ENCODE measurements around the gene AFF2.
"Not testable (repeated sequence)": the region's sequence is repeated elsewhere in the genome, so short reads cannot be mapped to it uniquely, and the experiment has no call there.

The AFF2 gene

DNA sequence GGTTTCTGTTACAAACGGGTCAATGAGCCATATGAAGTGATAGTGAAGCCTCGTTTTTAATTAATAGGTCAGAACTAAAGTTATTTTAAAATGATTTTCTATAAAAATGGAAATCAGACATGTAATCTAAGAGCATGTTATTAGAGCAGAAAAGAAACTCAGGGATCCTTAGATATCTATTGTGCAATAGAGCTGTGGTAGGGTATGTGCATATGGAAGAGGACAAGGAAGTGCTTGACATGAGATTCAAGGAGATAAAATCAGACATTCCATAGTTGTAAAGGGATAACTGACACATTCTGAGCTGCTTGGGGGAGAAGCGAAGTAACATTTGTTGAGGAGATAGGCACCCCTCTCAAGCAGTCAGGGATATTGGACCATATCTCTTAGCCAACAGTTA lies 143.0 kb downstream of the AFF2 start:
- no peak for DNase-seq (ENCODE audit: low spot score)

DNA sequence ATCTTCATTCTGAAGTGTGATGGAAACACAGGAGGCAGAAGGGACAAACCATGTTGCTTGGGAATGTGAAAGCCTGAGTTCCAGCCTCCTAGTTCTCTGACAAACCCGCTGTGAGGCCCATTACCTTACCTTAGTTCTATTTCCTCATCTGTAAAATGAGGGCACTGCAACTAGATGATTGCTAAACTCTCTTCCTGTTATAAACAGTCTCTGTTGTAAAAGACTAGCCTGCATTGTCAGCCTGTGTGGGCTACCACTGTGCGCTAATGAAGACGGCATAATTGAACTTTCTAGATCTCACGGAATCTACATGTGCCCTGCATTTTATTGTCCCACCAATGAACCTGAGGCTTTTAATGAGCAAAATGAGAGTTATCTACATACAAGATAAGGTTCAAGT lies 147.2 kb downstream of the AFF2 start:
- DNase-seq (ENCODE audit: low spot score), result no peak

DNA sequence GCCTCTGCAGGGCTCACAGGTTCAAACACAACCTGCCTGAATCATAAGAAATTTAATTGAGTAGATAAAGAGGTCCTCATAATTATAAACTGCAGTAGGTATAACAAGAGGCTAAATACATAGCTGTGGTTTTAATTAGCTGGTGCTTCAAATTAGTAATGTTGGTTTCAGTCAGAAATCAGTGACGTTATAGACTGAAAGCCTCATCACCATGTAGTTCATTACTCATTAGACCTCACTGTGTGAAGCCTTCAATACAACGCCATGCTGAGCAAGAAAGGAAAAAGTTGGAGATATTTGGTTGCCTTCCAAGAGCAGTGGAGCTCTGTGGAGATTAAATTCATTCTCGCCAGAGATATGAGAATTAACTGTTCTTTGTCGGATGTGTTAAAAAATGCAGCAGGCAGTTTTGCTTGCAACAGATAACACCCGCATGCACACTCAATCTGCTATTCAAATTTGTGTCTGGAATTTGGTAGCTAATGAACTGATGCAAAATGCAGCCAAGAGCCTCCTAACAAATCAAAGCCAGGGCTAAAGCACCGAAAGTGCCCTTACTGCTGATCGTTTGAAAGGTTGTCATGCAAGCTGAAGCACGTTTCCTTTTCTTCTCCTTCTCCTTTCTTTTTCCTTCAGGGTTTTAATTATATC lies 148.9 kb downstream of the AFF2 start:
- DNase-seq (ENCODE audit: low spot score), result no peak

DNA sequence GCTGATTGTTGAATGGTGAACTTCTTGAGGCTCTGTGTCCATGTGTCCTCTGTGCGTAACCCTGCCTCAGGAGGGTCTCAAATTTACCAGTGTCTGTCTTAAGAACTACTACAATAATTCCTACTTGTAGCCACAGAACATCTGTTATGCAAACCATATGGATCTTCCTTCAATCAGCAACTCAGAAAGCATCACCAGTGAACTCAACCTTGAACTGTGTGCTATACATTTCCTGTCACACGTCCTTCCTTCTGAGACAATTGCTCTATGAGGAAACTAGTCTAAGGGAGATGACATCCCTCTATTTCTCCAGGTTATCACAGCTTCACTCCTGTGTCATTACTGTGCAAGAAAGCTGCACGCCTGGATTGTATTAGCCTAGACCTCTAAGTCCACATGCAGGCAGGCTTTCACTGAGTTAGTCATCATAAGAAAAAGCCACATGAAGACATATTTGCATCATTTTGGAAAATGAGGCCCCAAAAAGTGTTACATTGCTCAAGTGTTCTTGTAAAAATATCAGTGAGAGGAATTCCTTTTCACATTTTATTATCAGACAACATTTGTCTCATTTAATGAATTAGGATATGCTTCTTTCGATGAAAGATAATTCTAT lies 157.8 kb downstream of the AFF2 start:
- no peak for DNase-seq (ENCODE audit: low spot score)

DNA sequence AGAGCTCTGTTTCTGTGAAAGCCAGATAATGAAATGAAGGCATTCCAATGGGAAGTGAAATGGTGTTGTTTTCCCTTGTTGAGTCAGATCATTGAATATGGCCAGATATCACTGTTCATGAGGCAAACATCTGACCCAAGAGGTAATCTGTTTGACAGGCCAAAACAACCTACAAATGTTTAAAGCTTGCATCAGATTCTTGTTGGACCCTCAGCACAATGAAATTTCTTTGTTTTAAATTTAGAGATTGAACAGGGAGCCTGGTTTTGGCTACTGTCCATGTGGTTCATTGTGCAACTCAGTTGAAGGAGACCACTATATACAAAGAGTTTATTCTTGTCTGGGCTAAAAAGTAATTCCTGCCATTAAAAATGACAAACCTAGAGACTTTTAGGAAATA lies 159.1 kb downstream of the AFF2 start:
- DNase-seq (ENCODE audit: low spot score), result no peak

DNA sequence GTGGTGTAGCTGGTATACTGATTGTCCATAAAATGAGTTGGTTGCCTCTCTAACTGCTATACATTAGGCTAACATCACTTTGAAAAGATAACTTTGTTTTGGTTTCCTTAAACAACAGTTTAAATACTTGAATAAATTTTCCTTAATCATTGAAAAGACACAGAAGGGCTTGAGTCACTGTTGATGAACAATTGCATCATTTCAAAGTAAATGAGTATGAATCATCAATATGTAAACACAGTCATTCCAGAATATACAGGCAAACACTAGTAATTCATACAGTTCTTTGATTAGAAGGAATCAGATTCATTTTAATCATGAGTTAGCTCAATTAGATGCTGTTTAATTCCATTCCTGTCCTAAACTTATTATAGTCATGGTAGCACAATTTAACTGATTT lies 160.6 kb downstream of the AFF2 start:
- no peak for DNase-seq (ENCODE audit: low spot score)

DNA sequence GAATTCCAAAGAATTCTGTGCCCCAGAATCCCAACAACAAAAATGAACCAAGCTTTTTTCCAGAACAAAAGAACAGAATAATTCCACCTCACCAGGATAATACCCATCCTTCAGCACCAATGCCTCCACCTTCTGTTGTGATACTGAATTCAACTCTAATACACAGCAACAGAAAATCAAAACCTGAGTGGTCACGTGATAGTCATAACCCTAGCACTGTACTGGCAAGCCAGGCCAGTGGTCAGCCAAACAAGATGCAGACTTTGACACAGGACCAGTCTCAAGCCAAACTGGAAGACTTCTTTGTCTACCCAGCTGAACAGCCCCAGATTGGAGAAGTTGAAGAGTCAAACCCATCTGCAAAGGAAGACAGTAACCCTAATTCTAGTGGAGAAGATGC lies 161.6 kb downstream of the AFF2 start:
- no peak for DNase-seq (ENCODE audit: low spot score)

DNA sequence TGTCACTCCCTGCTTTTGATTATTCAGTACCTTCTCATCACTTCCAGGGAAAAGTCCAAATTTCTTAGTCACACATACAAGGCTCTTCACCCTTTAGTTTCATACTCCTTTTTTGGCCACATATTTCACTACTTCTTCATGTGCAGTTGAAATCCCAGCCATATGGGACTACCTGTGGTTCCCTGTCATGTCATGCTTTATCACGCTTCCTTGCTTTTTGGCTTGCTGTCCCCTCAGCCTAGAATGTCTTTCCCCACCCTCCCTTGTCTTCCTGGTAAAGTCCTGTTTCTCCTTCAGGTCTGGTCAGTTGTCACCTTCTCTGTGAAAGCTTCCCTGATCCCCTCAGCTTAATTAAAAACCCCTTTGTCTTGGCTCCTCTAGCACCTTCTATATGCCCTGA lies 163.8 kb downstream of the AFF2 start:
- no peak for DNase-seq (ENCODE audit: low spot score)

DNA sequence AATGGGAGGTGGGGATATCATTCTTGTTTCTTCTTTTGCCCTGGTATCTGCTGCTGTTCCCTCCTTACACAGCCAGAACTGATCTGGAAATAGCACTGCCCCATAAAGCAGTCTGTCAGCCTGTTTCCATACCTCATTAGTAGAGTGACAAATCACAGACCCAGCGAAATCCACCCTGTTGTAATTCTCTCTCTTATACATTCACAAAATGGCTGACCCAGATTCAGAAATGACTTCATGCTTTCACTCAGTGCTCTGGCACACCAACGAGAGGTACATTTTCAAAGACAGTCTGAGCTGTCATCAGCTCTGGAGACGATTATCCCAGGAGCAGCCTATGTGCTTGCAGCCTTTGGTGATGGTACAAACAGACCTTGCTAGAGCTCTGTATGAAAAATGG lies 164.6 kb downstream of the AFF2 start:
- no peak for DNase-seq (ENCODE audit: low spot score)

DNA sequence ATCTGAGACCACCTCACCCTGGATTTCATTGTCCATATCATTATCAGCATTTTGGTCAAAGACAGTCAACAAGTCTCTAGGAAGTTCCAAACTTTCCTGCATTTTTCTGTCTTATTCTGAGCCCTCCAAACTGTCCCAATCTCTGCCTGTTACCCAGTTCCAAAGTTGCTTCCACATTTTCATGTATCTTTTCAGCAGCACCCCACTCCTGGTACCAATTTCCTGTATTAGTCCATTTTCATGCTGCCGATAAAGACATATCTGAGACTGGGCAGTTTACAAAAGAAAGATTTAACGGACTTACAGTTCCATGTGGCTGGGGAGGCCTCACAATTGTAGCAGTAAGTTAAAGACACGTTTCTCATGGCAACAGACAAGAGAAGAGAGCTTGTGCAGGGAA lies 168.8 kb downstream of the AFF2 start:
- not testable (repeated sequence) for DNase-seq (ENCODE audit: low spot score)

DNA sequence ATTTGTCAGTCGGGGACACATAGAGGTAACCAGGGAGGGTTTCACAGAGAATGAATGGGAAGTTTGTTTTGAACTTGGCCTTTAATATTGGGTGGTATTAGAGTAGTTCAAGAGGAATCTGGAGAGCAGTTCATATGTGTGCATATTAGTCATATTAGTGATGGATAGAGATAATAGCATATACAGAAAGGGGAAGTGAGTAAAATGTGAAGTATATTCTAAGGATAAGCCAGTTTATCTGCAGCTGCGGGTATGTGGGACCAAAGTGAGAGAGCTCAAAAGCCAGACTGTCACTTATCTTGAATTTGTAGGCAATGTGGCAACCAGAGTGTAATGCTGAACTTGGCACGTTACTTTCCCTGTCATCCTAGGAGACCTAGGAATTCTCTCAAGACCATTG lies 169.9 kb downstream of the AFF2 start:
- no peak for DNase-seq (ENCODE audit: low spot score)

DNA sequence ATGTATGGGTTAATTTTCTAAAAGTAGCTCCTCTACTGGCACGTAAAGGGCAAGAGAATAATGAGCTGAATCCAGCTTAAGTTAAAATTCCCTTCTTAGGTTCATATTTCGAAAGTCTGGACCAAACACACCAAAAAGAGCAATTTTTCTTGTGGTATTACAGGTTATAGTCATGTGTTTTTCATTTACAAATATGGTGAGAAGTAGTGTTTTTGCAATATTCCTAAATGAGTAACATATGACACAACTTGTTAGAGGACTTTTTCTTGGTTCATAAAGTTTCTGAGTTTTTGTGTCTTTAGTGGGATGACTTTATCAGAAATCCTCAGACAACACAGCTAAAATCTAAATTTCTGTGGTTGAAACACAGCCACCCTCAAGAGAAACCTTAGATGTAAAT lies 172.1 kb downstream of the AFF2 start:
- no peak for DNase-seq (ENCODE audit: low spot score)

DNA sequence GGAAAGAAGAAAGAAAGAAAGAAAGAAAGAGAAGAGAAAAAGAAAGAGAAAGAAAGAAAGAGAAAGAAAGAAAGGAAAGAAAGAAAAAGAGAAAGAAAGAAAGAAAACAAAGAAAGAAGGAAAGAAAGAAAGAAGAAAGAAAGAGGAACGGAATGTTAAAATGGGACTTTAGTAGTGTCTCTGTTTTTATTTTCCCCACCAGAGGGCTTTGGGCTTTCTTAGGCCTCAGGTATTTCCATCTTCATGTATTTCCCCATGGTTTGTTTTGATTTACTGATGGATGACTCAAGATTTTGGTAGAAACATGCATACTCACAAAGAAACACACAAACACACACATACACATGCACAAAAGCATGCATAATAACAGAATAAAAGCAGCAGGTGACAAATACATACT lies 181.2 kb downstream of the AFF2 start:
- no peak for DNase-seq (ENCODE audit: low spot score)

DNA sequence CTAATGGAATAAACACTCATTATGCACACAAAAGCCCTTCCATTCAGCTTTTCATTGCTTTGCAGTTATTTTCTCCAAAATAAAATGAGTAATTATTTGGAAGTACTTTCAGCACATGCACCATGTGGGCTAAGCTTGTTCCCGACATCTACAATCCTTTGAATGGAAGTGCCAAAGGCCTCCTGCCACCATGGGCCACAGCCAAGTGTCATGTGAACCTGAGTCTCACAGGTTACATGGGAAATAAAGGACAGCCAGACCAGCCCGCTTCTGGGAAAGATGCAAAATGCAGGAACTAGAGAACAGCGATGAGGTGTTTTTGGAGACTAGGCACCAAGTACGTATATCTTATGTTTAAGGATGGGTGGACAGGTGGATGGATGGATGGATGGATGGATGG lies 181.8 kb downstream of the AFF2 start:
- no peak for DNase-seq (ENCODE audit: low spot score)

DNA sequence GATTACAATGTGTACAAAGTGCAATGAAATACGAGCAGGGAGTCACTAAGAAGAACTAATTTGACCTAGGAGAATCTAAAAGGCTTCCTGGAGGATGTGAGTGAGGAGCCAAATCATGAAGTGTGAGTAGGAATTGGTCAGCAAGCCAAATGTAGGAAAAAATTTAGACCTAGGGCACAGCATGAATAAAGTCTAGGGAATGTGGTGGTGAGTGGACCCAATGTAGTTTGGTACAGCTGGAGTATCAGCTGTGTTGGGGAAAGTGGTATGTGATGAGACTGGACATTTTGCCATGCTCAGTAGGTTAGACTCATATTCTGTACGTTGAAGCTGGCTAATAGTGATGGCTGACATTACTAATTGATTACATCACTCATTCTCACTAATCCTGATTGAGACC lies 191.0 kb downstream of the AFF2 start:
- DNase-seq (ENCODE audit: low spot score), result no peak

DNA sequence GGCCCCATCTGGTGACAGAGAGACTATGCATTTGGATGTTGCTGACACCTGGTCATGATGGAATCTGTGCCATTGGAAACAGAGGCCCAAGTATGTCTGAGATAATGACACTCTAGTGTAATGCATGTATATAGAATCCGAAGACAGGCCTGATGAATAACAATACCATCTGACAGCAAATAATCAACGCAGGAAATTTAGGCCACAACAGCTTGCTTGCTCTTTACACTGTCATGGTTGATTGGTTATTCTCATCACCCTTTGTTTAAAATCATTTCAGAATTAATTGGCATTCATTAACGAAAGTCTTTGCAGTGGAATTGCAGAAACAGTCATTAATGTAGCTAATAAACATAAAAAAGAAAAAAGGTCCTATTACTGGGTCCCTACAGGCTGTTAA lies 194.8 kb downstream of the AFF2 start:
- no peak for DNase-seq (ENCODE audit: low spot score)

DNA sequence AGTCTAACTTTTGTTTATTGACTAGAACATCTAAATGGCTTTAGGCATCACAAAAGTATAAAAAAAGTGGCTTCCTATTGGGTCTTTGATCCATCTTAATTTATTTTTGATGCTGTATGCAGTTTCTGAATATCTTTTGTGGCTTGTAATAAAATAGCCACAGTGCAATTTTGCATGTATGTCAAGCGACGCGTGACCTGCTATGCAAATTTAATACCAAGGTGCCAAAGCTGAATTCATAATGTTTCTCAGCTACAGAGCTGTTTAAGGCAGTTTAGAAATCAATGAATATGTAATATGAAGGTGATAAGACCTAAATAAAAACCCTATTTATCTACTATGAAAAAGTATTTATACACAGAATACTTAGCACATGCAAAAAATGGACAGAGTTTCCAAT lies 197.8 kb downstream of the AFF2 start:
- no peak for DNase-seq (ENCODE audit: low spot score)

DNA sequence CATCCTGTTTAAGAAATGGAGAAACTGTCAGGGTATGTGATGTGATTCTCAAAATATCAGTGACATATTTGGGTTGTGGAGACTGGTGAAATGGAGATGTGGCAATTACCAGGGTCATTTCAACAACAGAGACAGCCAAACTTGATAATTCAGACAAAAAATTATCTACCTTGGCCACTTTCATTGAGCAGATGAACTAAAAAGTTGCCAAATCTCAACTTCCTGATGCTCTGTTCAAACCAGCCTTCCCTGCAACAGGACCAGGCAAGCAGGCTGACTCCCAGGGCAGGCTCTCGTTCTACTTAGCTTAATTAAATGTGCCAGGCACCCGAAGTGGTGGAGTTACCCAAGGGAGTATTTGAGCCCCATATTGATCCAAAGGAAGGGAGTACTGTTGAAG lies 199.6 kb downstream of the AFF2 start:
- no peak for DNase-seq (ENCODE audit: low spot score)

DNA sequence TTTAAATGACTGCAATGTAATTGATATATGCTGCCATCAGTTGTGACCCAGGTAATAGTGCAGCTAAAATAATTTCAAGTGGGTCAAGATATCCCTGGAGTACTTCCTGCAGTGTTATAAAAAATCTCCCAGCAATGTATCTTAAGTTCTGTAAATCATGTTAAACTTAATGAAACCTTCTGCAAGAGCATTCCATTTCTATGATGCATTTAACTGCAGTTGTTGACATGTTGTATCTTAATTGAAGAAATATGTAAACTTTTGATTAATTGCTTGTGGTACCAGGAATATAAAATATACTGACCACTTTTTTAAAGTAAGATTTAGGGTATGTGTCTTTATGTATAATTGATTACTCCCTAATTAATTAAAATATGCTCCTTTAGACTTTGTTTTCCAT lies 213.6 kb downstream of the AFF2 start:
- no peak for DNase-seq (ENCODE audit: low spot score)

DNA sequence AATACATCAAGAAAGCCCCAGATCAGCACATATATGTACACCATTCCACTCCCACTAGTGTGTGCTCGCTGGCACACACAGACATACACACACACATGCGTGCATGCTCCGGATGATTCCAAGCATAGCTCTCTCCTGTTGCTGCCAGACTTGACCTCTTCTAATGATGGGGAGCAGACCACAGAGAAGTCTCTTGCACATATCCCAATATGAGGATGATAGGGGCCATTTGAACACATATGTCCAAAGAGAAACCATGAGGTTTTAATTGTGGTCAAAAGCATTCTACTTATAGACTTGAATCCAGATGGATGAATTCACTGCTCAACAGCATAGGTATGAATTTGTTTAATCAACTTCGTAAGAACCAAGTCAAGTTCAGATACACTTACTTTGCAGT lies 214.9 kb downstream of the AFF2 start:
- no peak for DNase-seq (ENCODE audit: low spot score)

DNA sequence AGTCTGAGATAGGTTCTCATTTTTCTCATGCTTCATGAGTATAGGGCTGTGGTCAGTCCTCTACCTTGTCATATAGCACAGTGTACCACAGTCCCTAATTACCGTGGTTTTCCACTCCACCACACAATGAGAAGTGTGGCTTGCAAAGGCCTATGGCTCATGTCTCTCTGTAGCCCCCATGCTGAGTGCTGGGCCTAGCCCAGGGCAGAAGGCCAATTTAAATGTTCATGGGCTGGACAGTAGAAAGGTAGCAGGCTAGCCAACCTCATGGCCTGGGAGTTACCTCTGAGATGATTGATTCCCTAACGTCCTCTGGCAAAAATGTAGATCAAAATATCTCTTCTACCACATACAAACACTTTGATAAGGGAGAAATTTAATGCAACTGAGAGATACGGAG lies 222.5 kb downstream of the AFF2 start:
- no peak for DNase-seq (ENCODE audit: low spot score)

DNA sequence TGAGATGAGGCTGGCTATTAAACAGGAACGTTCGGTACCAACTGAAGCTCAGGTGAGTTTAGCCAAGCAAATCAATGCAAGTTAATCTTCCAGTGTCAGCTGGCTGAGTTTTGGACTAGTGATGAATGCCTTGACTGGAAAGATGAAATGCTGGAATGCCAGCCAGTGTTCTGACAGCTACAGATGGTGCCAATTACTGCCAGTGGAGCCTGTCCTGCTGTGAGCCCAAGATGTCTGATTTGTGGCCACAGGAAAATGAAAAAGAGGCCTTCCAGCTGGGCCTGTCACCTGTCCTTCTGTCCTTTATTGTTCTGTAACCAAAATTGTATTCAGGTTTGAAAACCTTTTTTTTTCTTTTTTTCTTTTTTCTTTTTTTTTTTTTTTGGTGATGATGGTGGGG lies 223.1 kb downstream of the AFF2 start:
- no peak for DNase-seq (ENCODE audit: low spot score)

DNA sequence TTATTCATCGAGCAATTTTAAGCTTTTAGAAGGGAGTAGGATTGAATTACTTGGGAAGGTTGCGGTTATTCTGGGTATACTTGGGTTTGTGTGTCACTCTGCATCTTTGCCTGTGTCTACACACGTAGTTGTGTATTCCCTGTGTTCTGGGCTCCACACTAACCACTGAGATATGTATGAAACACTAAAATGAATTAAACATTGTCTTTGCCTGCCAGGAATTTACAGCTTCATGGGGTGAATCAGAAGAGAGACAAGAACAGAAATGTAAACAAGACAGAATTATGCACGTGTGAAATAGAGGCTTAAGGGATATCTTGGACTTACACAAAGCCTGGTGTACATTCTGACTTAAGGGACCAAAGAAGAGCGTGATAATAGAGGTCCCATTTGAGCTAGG lies 228.5 kb downstream of the AFF2 start:
- no peak for DNase-seq (ENCODE audit: low spot score)

DNA sequence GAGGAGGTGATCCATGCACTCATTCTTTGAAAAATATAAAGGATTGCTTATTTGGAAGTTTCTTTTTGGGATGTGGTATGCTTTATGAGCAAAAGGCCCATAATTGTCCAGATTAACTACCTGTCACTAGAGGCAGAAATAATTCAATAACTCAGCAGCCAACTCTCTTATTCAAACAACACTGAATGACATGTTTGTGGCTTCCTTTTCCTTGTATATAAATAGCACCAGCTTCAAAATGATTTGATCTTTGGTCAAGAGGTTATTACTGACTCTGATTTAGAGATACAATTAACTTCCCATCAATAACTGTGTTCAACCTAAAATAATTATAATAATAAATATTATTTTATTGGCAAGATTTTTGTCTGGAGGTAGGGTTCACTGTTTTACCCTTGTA lies 232.3 kb downstream of the AFF2 start:
- no peak for DNase-seq (ENCODE audit: low spot score)

DNA sequence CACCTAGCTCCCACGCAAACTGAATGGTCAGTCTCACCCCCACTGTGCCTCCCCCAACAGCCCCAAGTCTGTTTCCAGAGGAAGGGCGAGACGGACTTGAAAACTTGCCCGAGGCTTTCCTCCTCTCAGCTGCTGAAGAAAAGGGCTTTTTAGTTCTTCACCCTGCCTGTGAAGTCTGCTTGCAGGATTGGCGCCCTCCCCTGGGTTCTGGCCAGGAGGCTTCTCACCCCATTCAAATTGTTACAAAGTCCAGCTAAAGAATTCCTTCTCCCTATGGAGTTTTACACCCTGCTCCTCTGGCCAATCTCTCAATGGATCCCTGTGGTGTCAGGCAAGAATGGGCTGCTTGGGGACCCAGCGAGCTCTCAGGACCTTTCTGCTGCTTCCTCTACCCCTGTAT lies 241.0 kb downstream of the AFF2 start:
- DNase-seq (ENCODE audit: low spot score), result no peak

All from hepatic stellate cell (primary cell).